Thymus (tissue), 11 donors: ENCODE measurements around the gene CDK16. TPM values are rescaled to one million over a fixed set of nuclear protein-coding genes. Genes with fewer than 3 reads are reported as not detected.
A peak's percentile ranks its signal among the peaks of the same experiment; 100 is the strongest.

Experiments
- DNase-seq, 9 donors: peaks; one replicate each; pipeline ENCODE4 v3.0.0-alpha.2; 2013; ENCODE audit warnings: low spot score in 9 of 9, low read depth in 6 of 9, missing footprints in 1 of 9
- H3K27ac ChIP-seq, 2 donors: one replicate each; pipeline ENCODE4 v1.5.1; 2013; ENCODE audit warnings: control low read depth in 1 of 2, low read depth in 1 of 2, low read length in 1 of 2, mild to moderate bottlenecking in 1 of 2, moderate library complexity in 1 of 2
- H3K27me3 ChIP-seq, 2 donors: one replicate each; pipeline ENCODE4 v1.5.1; 2013; ENCODE audit warnings: low read length in 1 of 2; ENCODE audit not compliant: control insufficient read depth in 2 of 2, insufficient read depth in 1 of 2
- H3K36me3 ChIP-seq, 2 donors: one replicate each; pipeline ENCODE4 v1.5.1; 2013; ENCODE audit warnings: low read length in 1 of 2, mild to moderate bottlenecking in 1 of 2, moderate library complexity in 1 of 2; ENCODE audit not compliant: control insufficient read depth in 2 of 2, insufficient read depth in 2 of 2
- H3K4me1 ChIP-seq, 2 donors: one replicate each; pipeline ENCODE4 v1.5.1; 2013; ENCODE audit warnings: low read length in 2 of 2; ENCODE audit not compliant: control insufficient read depth in 2 of 2, insufficient read depth in 2 of 2
- H3K4me3 ChIP-seq, 2 donors: one replicate each; pipeline ENCODE4 v1.5.1; 2013; ENCODE audit warnings: low read length in 2 of 2, control low read depth in 1 of 2, mild to moderate bottlenecking in 1 of 2
- H3K9me3 ChIP-seq, 2 donors: one replicate each; pipeline ENCODE4 v1.5.1; 2013; ENCODE audit warnings: low read length in 1 of 2, mild to moderate bottlenecking in 1 of 2; ENCODE audit not compliant: control insufficient read depth in 2 of 2, insufficient read depth in 1 of 2
- WGBS: extraction: QIAGEN DNeasy Blood & Tissue Kit; methylation state at CpG from one replicate; pipeline ENCODE4 v1.1.7; 2013; 5-methylcytosine and 5-hydroxymethylcytosine counted together
- polyA plus RNA-seq: library from polyadenylated mRNA; stranded (reverse); fragments of 200-250 nt; gene quantifications from one replicate; pipeline ENCODE4 v1.2.3, GENCODE V29; 2013
- total RNA-seq: library from RNA; stranded (reverse); fragments of 120-200 nt; gene quantifications from one replicate; pipeline ENCODE4 v1.2.4, GENCODE V29; 2013
- donor health status: healthy.

The CDK16 gene
- total and polyA plus RNA-seq, 2 donors = 28.8 to 41.9 TPM

DNA sequence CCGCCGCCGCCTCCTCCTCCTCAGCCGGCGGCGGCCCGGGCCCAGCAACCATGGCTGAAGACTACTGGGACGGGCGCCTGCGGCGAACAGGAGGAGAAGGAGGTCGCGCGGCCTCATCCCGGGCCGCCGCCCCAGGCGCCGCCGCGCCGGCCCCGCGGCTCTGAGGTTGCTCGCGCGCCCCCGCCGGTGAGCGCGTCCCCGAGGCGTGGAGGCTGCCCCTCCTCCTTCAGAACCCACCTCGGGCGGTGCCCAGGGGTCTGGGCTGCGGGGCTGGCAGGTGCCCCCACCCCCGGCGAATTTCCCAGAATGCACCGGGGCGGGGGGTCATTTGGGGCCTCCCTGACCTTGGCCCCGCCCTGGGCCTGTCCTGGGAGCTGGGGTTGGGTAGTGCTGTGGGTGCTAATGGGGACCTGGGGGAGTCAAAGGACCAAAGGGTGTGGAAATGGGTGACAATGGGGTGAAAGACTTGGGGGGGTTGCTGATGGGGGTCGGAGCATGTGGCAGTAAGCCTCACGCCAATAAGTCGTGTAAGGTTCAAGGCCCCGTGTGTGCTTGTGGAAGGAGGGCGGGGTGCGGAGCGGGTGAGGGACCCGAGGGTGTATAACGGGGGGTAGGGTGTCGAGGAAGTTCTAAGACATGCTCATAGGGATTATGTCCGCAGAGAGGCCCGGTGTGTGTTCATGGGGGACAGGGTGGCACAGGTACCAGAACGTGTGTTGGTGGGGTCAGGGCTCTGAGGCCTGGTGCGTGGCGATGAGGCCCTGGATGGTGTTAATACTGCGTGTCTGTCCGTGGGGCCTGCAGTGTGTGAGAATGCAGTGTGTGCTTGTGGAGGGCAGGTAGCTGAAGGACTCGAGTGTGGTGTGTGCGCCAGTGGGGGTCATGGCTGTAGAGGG is 687 bp downstream of the CDK16 start:
- Histone ChIP-seq H3K27ac (peak overlapping the region; percentile 90 to 100), H3K4me3 (peak overlapping the region; percentile 78 to 83), H3K36me3 (peaks cover 37 to 38% of the 10 kb centered on the region in 2 donors), H3K9me3 (no peaks in the 10 kb centered on the region), H3K27me3 (no peaks in the 10 kb centered on the region), H3K4me1 (peaks cover 7 to 28% of the 10 kb centered on the region in 2 donors)
- WGBS = 2% methylated on average over 52 of the region's 60 CpGs
- DNase-seq = peak in 4 of 9 donors; percentile 32 to 64 (median 48)

DNA sequence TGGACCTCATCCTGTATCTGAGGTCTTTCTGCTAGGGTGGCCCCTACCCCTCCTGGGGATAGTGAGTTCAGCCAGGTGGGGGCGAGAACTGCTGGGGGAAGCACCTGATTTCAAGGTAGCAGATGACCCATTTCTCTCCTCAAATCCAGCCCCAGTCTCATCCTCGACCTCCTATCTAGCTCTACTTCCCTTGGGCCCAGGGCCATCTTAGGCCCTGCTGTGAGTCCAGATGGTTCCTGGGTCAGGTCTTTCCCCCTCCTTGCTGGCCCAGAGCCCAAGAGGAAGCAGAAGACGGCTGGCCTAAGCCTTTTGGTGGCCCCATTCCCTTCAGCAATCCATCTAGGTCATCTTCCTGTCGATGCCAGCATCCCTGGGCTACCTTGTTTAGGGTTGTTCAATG is 3.3 kb downstream of the CDK16 start:
- Histone ChIP-seq H3K27me3 (no peaks in the 10 kb centered on the region), H3K4me1 (peaks cover 7 to 28% of the 10 kb centered on the region in 2 donors), H3K27ac (peak overlapping the region in 1 of 2 donors; percentile 18), H3K4me3 (no peak overlapping the region), H3K9me3 (no peaks in the 10 kb centered on the region), H3K36me3 (peaks cover 43 to 44% of the 10 kb centered on the region in 2 donors)
- WGBS = 92% methylated on average over 4 of the region's 4 CpGs
- DNase-seq = no peak

DNA sequence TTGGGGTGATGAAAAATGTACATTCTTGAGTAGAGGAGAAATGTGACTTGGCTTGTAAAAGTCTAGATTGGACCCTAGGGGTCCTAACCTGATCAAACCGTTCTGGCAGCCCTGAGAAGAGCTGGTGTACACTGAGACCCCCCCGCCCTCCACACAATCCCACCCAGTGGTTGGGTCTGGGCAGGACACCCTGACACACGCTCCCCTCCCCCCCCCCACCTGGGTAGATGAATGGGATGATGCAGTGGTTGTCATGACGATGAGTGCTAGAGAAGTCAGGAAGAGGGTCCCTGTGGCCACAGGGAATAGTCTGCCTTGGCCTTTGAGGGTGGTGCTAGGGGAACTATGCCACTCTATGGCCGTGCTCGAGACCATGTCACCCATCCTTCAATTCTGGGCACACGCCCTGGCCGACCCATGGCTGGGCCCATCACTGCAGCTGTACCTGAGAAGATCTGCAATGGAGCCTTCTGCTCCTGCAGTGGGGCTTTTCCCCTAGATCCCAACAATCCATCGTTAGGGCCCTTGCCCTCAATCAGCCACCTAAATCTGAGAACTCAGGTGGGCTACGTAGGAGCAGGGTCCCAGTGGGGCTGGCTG is 4.4 kb downstream of the CDK16 start:
- no peak for DNase-seq
- no peaks in the 10 kb centered on the region for H3K27me3 ChIP-seq
- H3K27ac ChIP-seq = no peak overlapping the region
- peaks cover 5 to 20% of the 10 kb centered on the region in 2 donors for H3K4me1 ChIP-seq
- no peaks in the 10 kb centered on the region for H3K9me3 ChIP-seq
- 98% methylated on average over 10 of the region's 10 CpGs for WGBS
- H3K36me3 ChIP-seq = peaks cover 50% of the 10 kb centered on the region in 2 donors
- no peak overlapping the region for H3K4me3 ChIP-seq

DNA sequence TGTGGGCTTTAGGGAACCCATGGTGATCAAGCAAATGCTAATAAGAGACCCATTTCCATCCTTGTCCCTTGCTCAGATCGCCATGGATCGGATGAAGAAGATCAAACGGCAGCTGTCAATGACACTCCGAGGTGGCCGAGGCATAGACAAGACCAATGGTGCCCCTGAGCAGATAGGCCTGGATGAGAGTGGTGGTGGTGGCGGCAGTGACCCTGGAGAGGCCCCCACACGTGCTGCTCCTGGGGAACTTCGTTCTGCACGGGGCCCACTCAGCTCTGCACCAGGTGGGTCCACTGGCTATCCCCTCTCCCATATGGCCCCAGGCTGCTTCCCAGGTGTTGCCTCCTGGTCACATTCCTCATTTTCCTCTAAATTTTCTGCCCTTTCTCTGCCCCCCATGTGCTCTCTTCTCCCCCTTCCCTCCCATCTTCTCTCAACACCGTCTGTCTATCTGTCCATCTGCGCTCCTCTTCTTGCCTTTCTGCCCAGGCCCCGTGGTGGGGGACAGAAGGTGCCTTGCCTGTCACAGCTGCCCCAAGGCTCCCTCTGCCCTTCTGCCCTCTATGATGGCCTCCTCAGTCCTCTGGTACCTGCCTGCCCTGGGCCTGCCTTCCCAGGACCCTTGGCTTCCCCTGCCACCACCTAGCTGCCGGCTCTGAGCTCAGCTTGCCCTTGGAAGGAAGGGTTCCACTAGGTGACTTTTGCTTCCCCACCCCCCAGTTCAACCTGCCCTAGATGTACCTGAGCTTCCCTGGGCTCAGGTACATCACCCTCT is 5.2 kb downstream of the CDK16 start:
- H3K27ac ChIP-seq = no peak overlapping the region
- H3K36me3 ChIP-seq = peaks cover 53 to 56% of the 10 kb centered on the region in 2 donors
- WGBS = 97% methylated on average over 13 of the region's 13 CpGs
- H3K4me3 ChIP-seq = no peak overlapping the region
- no peaks in the 10 kb centered on the region for H3K9me3 ChIP-seq
- H3K27me3 ChIP-seq = no peaks in the 10 kb centered on the region
- H3K4me1 ChIP-seq = peaks cover 5 to 20% of the 10 kb centered on the region in 2 donors
- no peak for DNase-seq

DNA sequence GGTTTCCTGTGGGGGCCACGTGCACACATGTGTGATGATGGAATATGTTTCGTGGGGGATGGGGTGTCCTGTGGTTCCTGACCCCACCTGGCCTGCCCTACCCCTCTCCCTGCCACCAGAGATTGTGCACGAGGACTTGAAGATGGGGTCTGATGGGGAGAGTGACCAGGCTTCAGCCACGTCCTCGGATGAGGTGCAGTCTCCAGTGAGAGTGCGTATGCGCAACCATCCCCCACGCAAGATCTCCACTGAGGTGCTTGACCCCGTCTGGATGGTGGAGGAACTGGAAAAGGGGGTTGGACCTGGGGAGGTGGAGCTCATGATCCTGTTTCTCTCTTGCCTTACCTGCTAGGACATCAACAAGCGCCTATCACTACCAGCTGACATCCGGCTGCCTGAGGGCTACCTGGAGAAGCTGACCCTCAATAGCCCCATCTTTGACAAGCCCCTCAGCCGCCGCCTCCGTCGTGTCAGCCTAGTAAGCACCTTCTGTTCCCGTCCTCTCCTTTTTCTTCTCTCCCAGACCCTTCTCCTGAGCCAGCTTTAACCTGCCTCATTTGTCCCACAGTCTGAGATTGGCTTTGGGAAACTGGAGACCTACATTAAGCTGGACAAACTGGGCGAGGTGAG is 5.9 kb downstream of the CDK16 start:
- Histone ChIP-seq H3K36me3 (peaks cover 60 to 63% of the 10 kb centered on the region in 2 donors), H3K27ac (no peak overlapping the region), H3K4me1 (peaks cover 5 to 17% of the 10 kb centered on the region in 2 donors), H3K9me3 (no peaks in the 10 kb centered on the region), H3K4me3 (no peak overlapping the region), H3K27me3 (no peaks in the 10 kb centered on the region)
- WGBS = 98% methylated on average over 17 of the region's 17 CpGs
- DNase-seq = no peak

DNA sequence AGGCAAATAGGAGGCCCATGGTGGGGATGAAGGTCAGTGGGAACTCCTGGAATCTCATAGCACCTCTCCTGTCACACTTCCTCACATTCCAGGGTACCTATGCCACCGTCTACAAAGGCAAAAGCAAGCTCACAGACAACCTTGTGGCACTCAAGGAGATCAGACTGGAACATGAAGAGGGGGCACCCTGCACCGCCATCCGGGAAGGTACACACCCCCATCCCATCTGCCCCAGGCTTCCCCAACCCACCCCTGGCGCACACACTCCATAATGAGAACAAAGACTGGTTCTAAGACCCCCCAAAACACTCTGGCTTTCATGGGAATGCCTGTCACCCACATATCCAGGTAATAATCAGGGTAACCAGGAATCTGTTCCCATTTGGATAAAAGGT is 6.4 kb downstream of the CDK16 start:
- no peak for DNase-seq
- Histone ChIP-seq H3K4me1 (peaks cover 3 to 12% of the 10 kb centered on the region in 2 donors), H3K9me3 (no peaks in the 10 kb centered on the region), H3K36me3 (peaks cover 62 to 67% of the 10 kb centered on the region in 2 donors), H3K27ac (no peak overlapping the region), H3K4me3 (no peak overlapping the region), H3K27me3 (no peaks in the 10 kb centered on the region)
- 96% methylated on average over 4 of the region's 4 CpGs for WGBS

DNA sequence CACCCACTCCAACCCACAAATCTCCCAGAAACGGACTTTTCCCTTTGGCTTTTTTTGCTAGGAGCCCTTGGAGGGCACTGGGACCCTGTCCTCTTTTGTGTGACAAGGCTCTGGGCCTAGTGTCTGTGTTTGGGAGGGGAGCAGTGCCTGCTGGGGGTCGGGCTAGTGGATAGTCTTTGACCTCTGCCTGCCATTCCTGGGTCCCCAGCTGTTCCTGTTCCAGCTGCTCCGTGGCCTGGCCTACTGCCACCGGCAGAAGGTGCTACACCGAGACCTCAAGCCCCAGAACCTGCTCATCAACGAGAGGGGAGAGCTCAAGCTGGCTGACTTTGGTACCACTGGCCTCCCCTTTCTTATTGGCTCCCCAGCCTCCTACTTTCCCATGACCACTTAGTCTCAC is 7.6 kb downstream of the CDK16 start:
- peaks cover 59 to 67% of the 10 kb centered on the region in 2 donors for H3K36me3 ChIP-seq
- no peak for DNase-seq
- H3K27me3 ChIP-seq = no peaks in the 10 kb centered on the region
- H3K9me3 ChIP-seq = no peaks in the 10 kb centered on the region
- H3K27ac ChIP-seq = no peak overlapping the region
- no peak overlapping the region for H3K4me3 ChIP-seq
- no peaks in the 10 kb centered on the region for H3K4me1 ChIP-seq
- WGBS = over 99% methylated on average over 6 of the region's 6 CpGs

DNA sequence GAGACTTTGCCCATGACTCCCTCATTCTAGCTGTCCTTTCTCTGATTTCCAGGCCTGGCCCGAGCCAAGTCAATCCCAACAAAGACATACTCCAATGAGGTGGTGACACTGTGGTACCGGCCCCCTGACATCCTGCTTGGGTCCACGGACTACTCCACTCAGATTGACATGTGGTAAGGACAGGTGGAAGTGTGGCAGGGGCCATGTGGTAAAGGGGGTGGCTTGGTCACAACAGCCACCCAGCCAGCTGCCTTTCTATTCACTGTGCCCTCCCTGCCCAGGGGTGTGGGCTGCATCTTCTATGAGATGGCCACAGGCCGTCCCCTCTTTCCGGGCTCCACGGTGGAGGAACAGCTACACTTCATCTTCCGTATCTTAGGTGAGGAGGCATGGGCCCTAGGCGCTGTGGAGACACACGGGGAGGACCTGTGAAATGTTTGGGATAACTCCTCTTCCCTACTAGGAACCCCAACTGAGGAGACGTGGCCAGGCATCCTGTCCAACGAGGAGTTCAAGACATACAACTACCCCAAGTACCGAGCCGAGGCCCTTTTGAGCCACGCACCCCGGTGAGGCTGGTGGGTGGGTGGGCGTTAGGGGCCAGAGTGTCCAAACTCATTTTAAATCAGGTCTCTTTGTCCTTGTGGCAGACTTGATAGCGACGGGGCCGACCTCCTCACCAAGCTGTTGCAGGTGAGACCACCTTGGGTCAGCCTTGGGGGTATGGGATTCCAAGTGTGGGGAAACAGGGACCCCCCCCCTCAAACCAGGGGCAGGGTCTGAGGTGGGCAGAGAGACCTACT is 8.3 kb downstream of the CDK16 start:
- Histone ChIP-seq H3K9me3 (no peaks in the 10 kb centered on the region), H3K4me1 (no peaks in the 10 kb centered on the region), H3K27ac (no peak overlapping the region), H3K27me3 (no peaks in the 10 kb centered on the region), H3K36me3 (peaks cover 59 to 63% of the 10 kb centered on the region in 2 donors), H3K4me3 (no peak overlapping the region)
- 97% methylated on average over 19 of the region's 19 CpGs for WGBS
- no peak for DNase-seq
